Mucosa of descending colon (tissue), 3 donors: ENCODE data around the gene PIKFYVE. TPM values are rescaled to one million over a fixed set of nuclear protein-coding genes. Genes with fewer than 3 reads are reported as not detected.

ENCODE experiments used
- ATAC-seq: fragments of 200-7000 bp; cut with Tn5 transposase; one replicate; pipeline ENCODE4 v1.9.1; 2020; ENCODE audit warnings: mild to moderate bottlenecking, moderate library complexity
- DNase-seq, 3 donors: peaks; one replicate each; pipeline ENCODE4 v3.0.0-alpha.2; 2020
- H3K36me3 ChIP-seq: fragments of 200-600 bp; one replicate; pipeline ENCODE4 v1.8.0; 2021; ENCODE audit warnings: low read depth, mild to moderate bottlenecking
- H3K4me1 ChIP-seq: fragments of 200-600 bp; one replicate; pipeline ENCODE4 v1.8.0; 2021; ENCODE audit warnings: low read depth, mild to moderate bottlenecking
- H3K4me3 ChIP-seq: fragments of 200-600 bp; one replicate; pipeline ENCODE4 v1.8.0; 2021; ENCODE audit warnings: mild to moderate bottlenecking
- H3K9me3 ChIP-seq: fragments of 200-600 bp; one replicate; pipeline ENCODE4 v1.8.0; 2021; ENCODE audit warnings: mild to moderate bottlenecking
- CTCF ChIP-seq: fragments of 200-600 bp; IDR thresholded peaks from one replicate; pipeline ENCODE4 v1.8.0; 2022; ENCODE audit warnings: antibody characterized with exemption, mild to moderate bottlenecking
- intact Hi-C, 2 donors: fragments of 100-400 bp; cut with DNase I in 1 of 2; cut with micrococcal nuclease in 1 of 2; formaldehyde crosslinking; loops; one replicate each; pipeline versions ENCODE4 v1.11.0 to v1.11.1; 2022; cut with DNase I, micrococcal nuclease
- total RNA-seq, 3 donors: library from RNA; stranded (reverse); fragmentation: NEBNext Ultra II Directional in 2 of 3; extraction: Animal tissue kit (Norgen Biotek cat#: 25700) in 2 of 3; gene quantifications; one replicate each; pipeline versions ENCODE4 v1.2.1 to v1.2.4, GENCODE V29; 2021 to 2023
- donor health status: DM: no; HTN: no; CAD: no; lungs with moderate emphysema.
- donor health status: DM: no; HTN: no; CAD: no.
- donor health status: DM: no; HTN: yes; CAD: no.

PIKFYVE gene
- total RNA-seq, 3 donors from 2014 or later, result 20.5 to 29.6 (median 25.2) TPM

GRCh38 chr2:208358758-208359631 is 92.9 kb downstream of the PIKFYVE start:
- TF ChIP-seq CTCF, result no peak
- ATAC-seq (no peak), DNase-seq (no peak)
- intact Hi-C loops, result no loop called here
- H3K36me3 ChIP-seq, result no peaks in the 10 kb centered on the region
- no peaks in the 10 kb centered on the region for H3K4me1 ChIP-seq
- H3K9me3 ChIP-seq, result no peaks in the 10 kb centered on the region
- no peak overlapping the region for H3K4me3 ChIP-seq

GRCh38 chr2:208359632-208359986 is 93.6 kb downstream of the PIKFYVE start:
- ATAC-seq, result peak; percentile 40
- no peak overlapping the region for H3K4me3 ChIP-seq

DNA sequence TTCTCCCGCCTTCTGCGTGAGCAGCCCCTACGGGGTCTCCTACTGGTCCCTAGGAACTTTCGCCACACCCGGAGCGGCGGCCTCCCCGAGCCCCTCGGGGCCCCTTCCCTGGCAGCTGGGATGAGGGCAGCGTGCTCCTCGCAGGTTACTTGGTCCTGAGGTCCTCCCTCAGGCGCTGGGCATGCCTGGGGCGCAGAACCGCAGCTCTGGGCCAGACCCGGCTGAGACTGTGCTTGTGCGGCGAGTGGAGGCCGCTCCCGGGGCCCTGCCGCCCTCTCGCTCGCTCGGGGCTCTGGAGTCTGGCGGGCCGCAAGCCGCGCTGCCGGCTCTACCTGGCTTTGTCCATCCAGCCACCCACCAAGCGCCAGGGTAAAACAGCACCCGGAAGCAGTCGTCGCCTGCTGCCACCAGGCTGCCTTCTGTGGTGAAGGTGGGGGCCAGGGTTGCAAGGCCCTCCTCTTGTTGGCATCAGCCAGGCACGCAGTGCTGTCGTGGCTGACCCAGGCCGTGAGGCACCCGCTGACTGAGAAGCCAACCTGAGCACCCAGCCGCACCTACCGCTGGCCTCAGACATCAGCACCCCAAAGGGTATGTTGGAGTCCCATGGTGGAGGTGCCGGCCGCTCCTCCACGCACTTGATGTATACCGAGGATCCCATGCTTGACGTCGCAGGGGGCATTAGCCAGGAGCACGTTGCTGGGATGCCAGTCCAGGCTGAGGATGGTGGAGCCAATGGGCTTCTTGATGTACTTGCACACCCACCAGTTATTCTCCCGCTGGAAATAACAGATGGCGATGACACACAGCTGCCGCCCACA is 94.4 kb downstream of the PIKFYVE start:
- ATAC-seq (peak; percentile 9), DNase-seq (peak in 1 of 3 donors; percentile 47)
- Histone ChIP-seq H3K4me1 (no peaks in the 10 kb centered on the region), H3K4me3 (no peak overlapping the region), H3K36me3 (no peaks in the 10 kb centered on the region), H3K9me3 (no peaks in the 10 kb centered on the region)
- no peak for TF ChIP-seq CTCF
- intact Hi-C loops, result no loop called here

More at GRCh38 chr2:208359632-208359986, 93.6 kb downstream of the PIKFYVE start:
- H3K36me3 ChIP-seq, result no peaks in the 10 kb centered on the region
- peak in 1 of 3 donors; percentile 54 for DNase-seq
- no peak for TF ChIP-seq CTCF
- intact Hi-C loops, result no loop called here
- H3K9me3 ChIP-seq, result no peaks in the 10 kb centered on the region
- no peaks in the 10 kb centered on the region for H3K4me1 ChIP-seq

GRCh38 chr2:208361077-208361441 is 95.0 kb downstream of the PIKFYVE start:
- ATAC-seq, result no peak
- intact Hi-C loops, result no loop called here

GRCh38 chr2:208363485-208363884 is 97.4 kb downstream of the PIKFYVE start:
- Histone ChIP-seq H3K4me3 (no peak overlapping the region), H3K4me1 (no peaks in the 10 kb centered on the region), H3K9me3 (no peaks in the 10 kb centered on the region), H3K36me3 (no peaks in the 10 kb centered on the region)
- intact Hi-C loops, result no loop called here
- TF ChIP-seq CTCF, result no peak
- no peak for DNase-seq
- no peak for ATAC-seq

More at GRCh38 chr2:208361077-208361441, 95.0 kb downstream of the PIKFYVE start:
- TF ChIP-seq CTCF, result no peak
- H3K4me1 ChIP-seq, result no peaks in the 10 kb centered on the region
- no peak overlapping the region for H3K4me3 ChIP-seq
- DNase-seq, result no peak
- no peaks in the 10 kb centered on the region for H3K9me3 ChIP-seq
- H3K36me3 ChIP-seq, result no peaks in the 10 kb centered on the region
